CD4-positive, alpha-beta T cell (primary cell): Measurements from ENCODE around the gene TMEM179. TPM values are rescaled to one million over a fixed set of nuclear protein-coding genes. Genes with fewer than 3 reads are reported as not detected.

Experiments
- ATAC-seq: fragments of 200-7000 bp; cut with Tn5 transposase; one replicate; pipeline ENCODE4 v1.10.0; 2022; ENCODE audit warnings: mild to moderate bottlenecking; ENCODE audit not compliant: poor library complexity
- CTCF ChIA-PET: fragments of 350-600 bp; sonication (Branson Sonifier 250); formaldehyde crosslinking; loops from one replicate; lab custom pipeline; 2021; ENCODE audit warnings: antibody characterized with exemption, inconsistent platforms; lab: Charles Lee
- POLR2A ChIA-PET: fragments of 350-600 bp; sonication (Branson Sonifier 250); formaldehyde crosslinking; loops from one replicate; lab custom pipeline; 2021; ENCODE audit warnings: antibody characterized with exemption, inconsistent platforms; lab: Charles Lee
- DNase-seq, 14 experiments: peaks; one replicate each; pipeline ENCODE4 v3.0.0-alpha.2; 2013 to 2020; ENCODE audit warnings: mixed read lengths in 2 of 14
- H3K27ac ChIP-seq, 2 donors: one replicate each; pipeline versions ENCODE4 v1.5.1 to v1.7.0; 2013; ENCODE audit warnings: low read length in 2 of 2, low read depth in 1 of 2, mild to moderate bottlenecking in 1 of 2
- H3K27me3 ChIP-seq, 2 experiments: 1 replicate in 1 of 2; 2 replicates in 1 of 2; pipeline versions ENCODE4 v1.6.1 to v1.7.0; 2013; ENCODE audit warnings: low read length in 2 of 2, control low read depth in 1 of 2, mild to moderate bottlenecking in 1 of 2, moderate library complexity in 1 of 2; ENCODE audit not compliant: insufficient read depth in 2 of 2, control insufficient read depth in 1 of 2
- H3K36me3 ChIP-seq: one replicate; pipeline ENCODE4 v1.6.1; 2013; ENCODE audit warnings: low read length, control low read depth; ENCODE audit not compliant: insufficient read depth
- H3K4me1 ChIP-seq: one replicate; pipeline ENCODE4 v1.6.1; 2013; ENCODE audit warnings: low read length, control low read depth; ENCODE audit not compliant: insufficient read depth
- H3K4me3 ChIP-seq: one replicate; pipeline ENCODE4 v1.5.1; 2013; ENCODE audit warnings: mild to moderate bottlenecking, low read length, moderate library complexity
- H3K9me3 ChIP-seq, 2 experiments: 1 replicate in 1 of 2; 2 replicates in 1 of 2; pipeline versions ENCODE4 v1.6.1 to v1.7.0; 2013; ENCODE audit warnings: low read length in 2 of 2, mild to moderate bottlenecking in 2 of 2, control low read depth in 1 of 2, moderate library complexity in 1 of 2; ENCODE audit not compliant: control insufficient read depth in 1 of 2, insufficient read depth in 1 of 2
- H3K27ac Mint-ChIP-seq: one replicate; pipeline ENCODE4 v1.8.0; 2020; ENCODE audit warnings: mixed read lengths
- H3K27me3 Mint-ChIP-seq: one replicate; pipeline ENCODE4 v1.8.0; 2021; ENCODE audit warnings: mixed read lengths
- H3K36me3 Mint-ChIP-seq: one replicate; pipeline ENCODE4 v1.8.0; 2021; ENCODE audit warnings: low read depth, mixed read lengths
- H3K4me1 Mint-ChIP-seq: one replicate; pipeline ENCODE4 v1.8.0; 2021; ENCODE audit warnings: low read depth, mixed read lengths
- H3K4me3 Mint-ChIP-seq: one replicate; pipeline ENCODE4 v1.8.0; 2020; ENCODE audit warnings: mild to moderate bottlenecking, mixed read lengths
- H3K9me3 Mint-ChIP-seq: one replicate; pipeline ENCODE4 v1.8.0; 2020; ENCODE audit warnings: mixed read lengths
- intact Hi-C, 2 experiments: fragments of 100-400 bp; cut with DNase I in 1 of 2; cut with micrococcal nuclease in 1 of 2; formaldehyde crosslinking; loops; one replicate each; pipeline versions ENCODE4 v1.15.1 to v1.9.0; 2023 to 2025; cut with DNase I, micrococcal nuclease
- total RNA-seq, 174 experiments: library from RNA in 2 of 174; stranded (reverse) in 2 of 174; gene quantifications; one replicate each; pipeline ENCODE4 v1.2.3 and lab custom pipeline; 2021 to 2026
- TF ChIP-seq, protein P1 (sequence below): fragments of 200-600 bp; IDR thresholded peaks from one replicate; pipeline ENCODE4 v1.8.0; 2022; ENCODE audit warnings: antibody characterized with exemption, mild to moderate bottlenecking

TMEM179 gene
- total RNA-seq, 2 experiments from 2014 or later, result not detected

DNA sequence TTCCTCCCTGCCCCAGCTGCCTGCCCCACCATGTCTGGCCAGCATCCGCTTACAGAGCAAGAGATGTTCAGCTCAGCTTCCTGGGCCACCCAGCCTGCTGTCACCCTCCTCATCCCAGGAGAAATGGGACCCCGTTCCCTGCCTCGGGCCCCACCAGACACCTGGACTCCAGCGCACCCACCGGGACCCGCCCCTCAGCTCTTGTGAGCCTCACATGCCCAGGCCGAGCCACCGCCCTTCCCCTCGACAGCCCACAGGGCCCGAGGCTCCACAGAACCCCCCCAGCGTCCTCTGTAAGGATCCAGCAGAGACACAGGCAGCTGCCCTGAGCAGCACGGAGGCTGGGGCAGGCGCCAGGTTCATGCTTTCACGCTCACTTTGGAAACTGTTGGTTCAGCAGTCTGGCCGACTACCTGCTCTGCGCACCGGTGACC, 43.4 kb downstream of the TMEM179 start:
- no peak overlapping the region for H3K4me3 Mint-ChIP-seq
- intact Hi-C loops, result loop anchor here (5.0 kb wide), 1 partner anchor 469 kb away; no protein-coding TSS in a partner anchor
- Histone ChIP-seq H3K9me3 (peaks cover 0 to 4% of the 10 kb centered on the region in 2 experiments), H3K27ac (no peak overlapping the region), H3K36me3 (no peaks in the 10 kb centered on the region), H3K27me3 (peaks cover 8 to 19% of the 10 kb centered on the region in 2 experiments), H3K4me1 (peaks cover 7% of the 10 kb centered on the region), H3K4me3 (no peak overlapping the region)
- POLR2A ChIA-PET, result no interaction called here
- H3K27ac Mint-ChIP-seq, result no peak overlapping the region
- H3K4me1 Mint-ChIP-seq, result no peaks in the 10 kb centered on the region
- no peaks in the 10 kb centered on the region for H3K9me3 Mint-ChIP-seq
- CTCF ChIA-PET, result no interaction called here
- ATAC-seq, result no peak
- H3K27me3 Mint-ChIP-seq, result peaks cover 14% of the 10 kb centered on the region
- TF ChIP-seq, protein P1, sequence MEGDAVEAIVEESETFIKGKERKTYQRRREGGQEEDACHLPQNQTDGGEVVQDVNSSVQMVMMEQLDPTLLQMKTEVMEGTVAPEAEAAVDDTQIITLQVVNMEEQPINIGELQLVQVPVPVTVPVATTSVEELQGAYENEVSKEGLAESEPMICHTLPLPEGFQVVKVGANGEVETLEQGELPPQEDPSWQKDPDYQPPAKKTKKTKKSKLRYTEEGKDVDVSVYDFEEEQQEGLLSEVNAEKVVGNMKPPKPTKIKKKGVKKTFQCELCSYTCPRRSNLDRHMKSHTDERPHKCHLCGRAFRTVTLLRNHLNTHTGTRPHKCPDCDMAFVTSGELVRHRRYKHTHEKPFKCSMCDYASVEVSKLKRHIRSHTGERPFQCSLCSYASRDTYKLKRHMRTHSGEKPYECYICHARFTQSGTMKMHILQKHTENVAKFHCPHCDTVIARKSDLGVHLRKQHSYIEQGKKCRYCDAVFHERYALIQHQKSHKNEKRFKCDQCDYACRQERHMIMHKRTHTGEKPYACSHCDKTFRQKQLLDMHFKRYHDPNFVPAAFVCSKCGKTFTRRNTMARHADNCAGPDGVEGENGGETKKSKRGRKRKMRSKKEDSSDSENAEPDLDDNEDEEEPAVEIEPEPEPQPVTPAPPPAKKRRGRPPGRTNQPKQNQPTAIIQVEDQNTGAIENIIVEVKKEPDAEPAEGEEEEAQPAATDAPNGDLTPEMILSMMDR, result no peak
- no peak for DNase-seq
- no peaks in the 10 kb centered on the region for H3K36me3 Mint-ChIP-seq

DNA sequence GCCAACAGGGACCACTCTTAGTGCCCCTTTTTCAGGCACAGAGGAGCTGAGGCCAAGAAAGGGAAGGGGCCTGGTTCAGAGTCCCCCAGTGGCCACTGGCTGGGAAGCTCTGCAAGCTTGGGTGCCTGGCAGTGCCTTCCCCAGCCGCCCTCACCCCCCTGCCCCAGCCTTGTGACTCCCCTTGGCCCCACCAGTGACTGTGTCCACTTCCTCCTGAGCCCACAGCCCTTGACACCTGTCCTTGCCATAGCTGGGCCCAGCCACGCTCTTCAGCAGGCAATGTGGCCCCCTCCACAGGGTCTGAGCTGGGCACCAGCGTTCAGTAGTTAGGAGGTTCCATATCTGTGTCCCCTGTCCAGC, 44.0 kb downstream of the TMEM179 start:
- no peak overlapping the region for H3K4me3 ChIP-seq
- Mint-ChIP-seq H3K27me3 (peaks cover 11% of the 10 kb centered on the region), H3K4me1 (no peaks in the 10 kb centered on the region), H3K4me3 (no peak overlapping the region), H3K36me3 (no peaks in the 10 kb centered on the region), H3K9me3 (no peaks in the 10 kb centered on the region), H3K27ac (no peak overlapping the region)
- H3K4me1 ChIP-seq, result peaks cover 7% of the 10 kb centered on the region
- TF ChIP-seq, protein P1, result no peak
- H3K27ac ChIP-seq, result no peak overlapping the region
- ChIA-PET POLR2A (no interaction called here), CTCF (no interaction called here)
- peaks cover 0 to 4% of the 10 kb centered on the region in 2 experiments for H3K9me3 ChIP-seq
- ATAC-seq (no peak), DNase-seq (no peak)
- H3K27me3 ChIP-seq, result peaks cover 7 to 19% of the 10 kb centered on the region in 2 experiments
- intact Hi-C loops, result loop anchor here (5.0 kb wide), 1 partner anchor 468 kb away; no protein-coding TSS in a partner anchor
- no peaks in the 10 kb centered on the region for H3K36me3 ChIP-seq

DNA sequence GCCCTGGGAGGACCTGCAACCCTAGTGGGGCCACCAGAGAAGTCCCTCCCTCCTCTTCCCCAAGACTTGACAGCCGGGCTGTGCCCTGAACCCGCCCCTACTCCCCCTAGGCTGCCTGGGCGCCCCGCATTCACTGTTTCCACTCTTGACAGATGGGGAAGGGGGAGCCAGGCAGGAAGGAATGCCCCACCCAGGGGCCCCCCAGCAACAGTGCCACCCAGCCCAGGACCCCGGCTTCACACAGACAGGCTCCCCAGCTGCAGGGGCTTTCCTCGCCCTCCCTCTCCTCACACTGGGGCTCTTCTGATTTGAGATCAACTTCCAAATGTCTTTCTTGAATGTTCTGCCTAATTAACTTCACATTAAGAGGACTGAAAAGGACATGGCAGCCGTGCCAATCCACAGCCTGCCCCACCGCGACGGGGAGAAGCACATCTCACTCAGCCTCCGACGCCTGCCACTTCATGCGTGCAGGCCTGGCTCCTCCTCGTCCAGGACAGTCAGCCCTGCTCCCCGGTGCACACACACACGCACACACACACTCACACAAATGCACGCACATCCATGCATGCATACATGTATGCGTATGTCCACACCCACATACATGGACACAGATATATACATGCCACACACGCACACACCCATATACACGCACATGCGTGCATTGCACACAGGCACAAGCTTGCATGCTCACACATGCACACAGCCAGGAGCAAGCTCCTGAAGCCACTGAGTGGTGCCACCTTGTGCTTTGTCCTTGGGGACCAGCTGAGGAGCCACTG, 44.6 kb downstream of the TMEM179 start:
- ChIA-PET POLR2A (no interaction called here), CTCF (no interaction called here)
- H3K36me3 ChIP-seq, result no peaks in the 10 kb centered on the region
- no peak for ATAC-seq
- no peaks in the 10 kb centered on the region for H3K9me3 Mint-ChIP-seq
- H3K27me3 ChIP-seq, result peaks cover 3 to 18% of the 10 kb centered on the region in 2 experiments
- no peaks in the 10 kb centered on the region for H3K4me1 Mint-ChIP-seq
- H3K27ac ChIP-seq, result no peak overlapping the region
- H3K4me3 ChIP-seq, result no peak overlapping the region
- H3K9me3 ChIP-seq, result peaks cover 0 to 2% of the 10 kb centered on the region in 2 experiments
- peaks cover 7% of the 10 kb centered on the region for H3K4me1 ChIP-seq
- no peaks in the 10 kb centered on the region for H3K36me3 Mint-ChIP-seq
- H3K27ac Mint-ChIP-seq, result no peak overlapping the region
- DNase-seq, result no peak
- TF ChIP-seq, protein P1, result no peak
- peaks cover 10% of the 10 kb centered on the region for H3K27me3 Mint-ChIP-seq
- intact Hi-C loops, result loop anchor here (5.0 kb wide), 1 partner anchor 468 kb away; no protein-coding TSS in a partner anchor
- no peak overlapping the region for H3K4me3 Mint-ChIP-seq
